GM10266 (cell line): ENCODE results near the gene PRKCH.

Source experiments
- DNase-seq: peaks from one replicate; pipeline ENCODE4 v3.0.0; 2012; ENCODE audit errors: extremely low spot score
- TF ChIP-seq, protein P1 (sequence below): IDR thresholded peaks from 2 replicates; pipeline ENCODE4 v1.5.1; 2012; ENCODE audit warnings: mild to moderate bottlenecking, low read depth; ENCODE audit not compliant: control insufficient read depth, insufficient read depth; ENCODE audit errors: missing control alignments

PRKCH gene

DNA sequence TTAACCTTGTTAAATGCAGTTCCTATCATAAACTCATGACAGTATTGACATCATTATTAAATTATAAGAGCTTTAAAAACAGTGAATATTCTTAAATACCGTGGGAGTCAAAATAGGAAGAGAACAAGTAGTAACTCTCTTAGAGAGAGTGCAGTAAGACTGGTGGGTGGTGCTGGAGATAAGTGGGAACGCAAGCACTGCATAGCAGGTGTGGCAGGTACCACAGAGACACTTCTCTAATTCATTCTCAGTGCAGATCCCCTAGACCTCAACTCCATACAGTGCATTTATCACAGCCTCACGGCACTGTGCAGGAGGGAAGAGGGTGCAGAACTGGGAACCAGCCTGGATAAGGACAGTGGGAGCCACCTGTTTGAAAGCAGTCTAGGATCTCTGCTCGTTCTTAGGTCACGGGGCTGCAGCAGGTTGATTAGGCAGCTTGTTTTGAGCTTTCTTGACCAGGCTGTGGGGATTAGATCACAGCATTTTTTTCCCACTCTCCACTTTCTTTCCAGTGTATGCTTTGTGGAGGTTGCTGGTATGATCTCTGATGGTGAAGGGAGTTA, 165.6 kb downstream of the PRKCH start:
- TF ChIP-seq, protein P1, sequence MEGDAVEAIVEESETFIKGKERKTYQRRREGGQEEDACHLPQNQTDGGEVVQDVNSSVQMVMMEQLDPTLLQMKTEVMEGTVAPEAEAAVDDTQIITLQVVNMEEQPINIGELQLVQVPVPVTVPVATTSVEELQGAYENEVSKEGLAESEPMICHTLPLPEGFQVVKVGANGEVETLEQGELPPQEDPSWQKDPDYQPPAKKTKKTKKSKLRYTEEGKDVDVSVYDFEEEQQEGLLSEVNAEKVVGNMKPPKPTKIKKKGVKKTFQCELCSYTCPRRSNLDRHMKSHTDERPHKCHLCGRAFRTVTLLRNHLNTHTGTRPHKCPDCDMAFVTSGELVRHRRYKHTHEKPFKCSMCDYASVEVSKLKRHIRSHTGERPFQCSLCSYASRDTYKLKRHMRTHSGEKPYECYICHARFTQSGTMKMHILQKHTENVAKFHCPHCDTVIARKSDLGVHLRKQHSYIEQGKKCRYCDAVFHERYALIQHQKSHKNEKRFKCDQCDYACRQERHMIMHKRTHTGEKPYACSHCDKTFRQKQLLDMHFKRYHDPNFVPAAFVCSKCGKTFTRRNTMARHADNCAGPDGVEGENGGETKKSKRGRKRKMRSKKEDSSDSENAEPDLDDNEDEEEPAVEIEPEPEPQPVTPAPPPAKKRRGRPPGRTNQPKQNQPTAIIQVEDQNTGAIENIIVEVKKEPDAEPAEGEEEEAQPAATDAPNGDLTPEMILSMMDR, result no peak
- DNase-seq, result no peak

DNA sequence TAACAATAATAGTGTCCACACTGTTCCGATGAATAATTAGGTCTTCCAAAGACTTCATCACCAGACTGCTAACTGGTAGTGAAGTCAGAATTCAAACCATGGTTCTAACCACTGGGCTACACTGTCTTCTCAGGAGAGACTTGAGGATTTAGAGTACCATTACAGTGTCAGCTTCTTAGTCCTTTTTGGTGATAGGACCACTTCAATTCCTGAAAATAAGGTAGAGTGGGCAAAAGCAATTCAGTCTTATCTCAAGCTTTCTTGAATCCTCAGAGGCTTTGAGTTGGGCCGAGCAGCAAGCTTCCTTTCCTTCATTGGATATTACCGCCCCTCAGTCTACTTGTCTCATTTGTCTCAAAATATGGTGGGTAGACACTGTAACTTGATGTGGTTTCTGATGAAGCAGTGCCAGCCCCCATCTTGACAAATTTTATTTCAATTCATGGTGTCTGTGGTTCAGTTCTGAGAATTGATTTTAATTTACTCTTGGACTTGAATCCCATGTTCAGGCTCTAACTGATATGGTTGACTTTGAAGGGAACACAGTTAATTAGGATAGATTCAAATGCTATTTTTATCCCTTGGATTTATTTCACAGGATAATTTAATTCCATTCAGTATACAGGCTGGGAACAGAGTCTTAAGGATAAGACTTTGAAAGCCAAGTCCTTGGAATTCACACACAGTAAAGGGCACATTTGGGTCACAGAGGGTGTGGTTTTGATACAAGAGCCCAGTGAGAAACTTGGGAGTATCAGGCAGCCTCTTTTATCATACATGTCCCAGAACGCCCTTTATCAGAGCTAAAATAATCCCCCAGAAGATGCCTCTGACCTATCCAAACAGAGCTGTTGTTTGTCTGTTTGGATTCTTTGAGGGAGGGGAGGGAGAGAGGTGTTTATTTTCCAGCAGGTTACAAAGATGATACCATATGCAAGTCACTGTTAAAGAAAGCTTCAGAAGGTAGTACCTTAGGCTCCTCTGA, 167.3 kb downstream of the PRKCH start:
- no peak for DNase-seq
- TF ChIP-seq, protein P1, result no peak

DNA sequence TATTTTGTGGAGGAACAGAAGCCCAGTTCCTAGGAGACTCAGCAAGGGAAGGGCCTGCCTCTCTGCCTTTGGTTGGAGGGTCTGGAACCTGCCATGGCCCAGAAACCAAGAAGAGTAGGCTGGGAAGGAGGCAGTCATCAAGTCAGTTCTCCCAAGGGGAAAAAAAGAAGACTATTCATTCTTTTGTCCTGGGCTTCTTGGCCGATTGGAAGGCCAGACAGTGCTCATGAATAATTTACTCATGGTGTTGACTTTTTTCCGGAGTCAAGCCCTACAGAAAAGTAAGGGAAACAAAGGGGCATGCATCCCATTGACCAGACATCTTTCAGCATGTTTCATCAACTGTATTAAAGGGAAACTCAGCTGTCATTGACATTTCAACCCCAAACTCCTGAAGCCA, 168.1 kb downstream of the PRKCH start:
- DNase-seq, result no peak
- TF ChIP-seq, protein P1, result no peak

- TF ChIP-seq, protein P1, result no peak
Observed at GRCh38 chr14:61489932-61490331, 168.6 kb downstream of the PRKCH start.

DNA sequence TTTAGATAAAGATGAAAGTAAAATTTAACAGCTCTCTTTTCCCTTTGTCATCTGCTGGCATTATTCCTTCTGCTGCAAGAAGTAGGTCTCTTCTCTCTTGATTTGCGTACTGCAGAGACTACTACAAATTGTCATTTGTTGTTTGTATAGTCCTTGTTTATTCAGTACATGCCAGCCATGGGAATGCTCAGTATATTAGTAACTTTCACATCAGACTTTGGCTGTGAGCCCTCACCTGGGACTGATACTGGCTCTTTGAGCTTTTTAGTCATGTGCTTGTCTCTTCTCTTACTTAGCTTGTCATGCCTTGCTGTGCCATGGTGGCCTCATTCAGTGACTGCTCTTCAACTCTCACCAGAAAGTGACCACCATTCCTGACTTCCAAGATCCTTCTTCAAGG, 169.8 kb downstream of the PRKCH start:
- no peak for DNase-seq
- TF ChIP-seq, protein P1, result no peak

More at GRCh38 chr14:61489932-61490331, 168.6 kb downstream of the PRKCH start:
- no peak for DNase-seq

- DNase-seq, result no peak
- TF ChIP-seq, protein P1, result no peak
Observed at GRCh38 chr14:61491876-61492434, 170.6 kb downstream of the PRKCH start.
